Panc1 (cell line): ENCODE results near the gene BTN2A1. TPM values are rescaled to one million over a fixed set of nuclear protein-coding genes. Genes with fewer than 3 reads are reported as not detected.
A peak's percentile ranks its signal among the peaks of the same experiment; 100 is the strongest.

Experiments
- ATAC-seq: fragments of 200-7000 bp; cut with Tn5 transposase; 2 replicates; pipeline ENCODE4 v1.9.1; 2020; ENCODE audit warnings: mild to moderate bottlenecking, moderate library complexity
- BruUV-seq: library from RNA; stranded (reverse); fragments of 400-500 nt; replicated peaks from 2 replicates; lab custom pipeline; 2021; lab: Mats Ljungman, UMichigan
- CTCF ChIA-PET: fragments of 300-600 bp; sonication (Branson Sonifier 250); formaldehyde crosslinking; loops from one replicate; lab custom pipeline; 2022; ENCODE audit warnings: antibody characterized with exemption; lab: Charles Lee
- POLR2A ChIA-PET: fragments of 300-600 bp; sonication (Branson Sonifier 250); formaldehyde crosslinking; loops from one replicate; lab custom pipeline; 2022; ENCODE audit warnings: antibody characterized with exemption; lab: Charles Lee
- DNase-seq: peaks from one replicate; pipeline ENCODE4 v3.0.0-alpha.2; 2010; ENCODE audit warnings: low read depth, low spot score
- H3K27ac ChIP-seq: 2 replicates; pipeline ENCODE4 v1.5.1; 2011; ENCODE audit warnings: mild to moderate bottlenecking, low read length, inconsistent platforms
- H3K27me3 ChIP-seq: fragments of 200-500 bp; sonication (Bioruptor generic); 2 replicates; pipeline ENCODE4 v1.6.0; 2014; ENCODE audit warnings: low read length, inconsistent platforms; ENCODE audit not compliant: control insufficient read depth, insufficient read depth
- H3K36me3 ChIP-seq: fragments of 200-500 bp; sonication (Bioruptor generic); 2 replicates; pipeline ENCODE4 v1.5.1; 2014; ENCODE audit warnings: inconsistent platforms, mild to moderate bottlenecking, low read length, moderate library complexity; ENCODE audit not compliant: control insufficient read depth, insufficient read depth
- H3K4me1 ChIP-seq: 2 replicates; pipeline ENCODE4 v1.5.1; 2011; ENCODE audit warnings: inconsistent platforms, mild to moderate bottlenecking, low read length, moderate library complexity; ENCODE audit not compliant: control insufficient read depth, insufficient read depth
- H3K4me3 ChIP-seq, 2 experiments: 2 replicates each; pipeline ENCODE4 v1.5.1; 2011 to 2012; ENCODE audit warnings: low read depth in 2 of 2, low read length in 2 of 2, mild to moderate bottlenecking in 2 of 2, inconsistent platforms in 1 of 2, moderate library complexity in 1 of 2
- H3K9me3 ChIP-seq: fragments of 200-500 bp; sonication (Bioruptor generic); 2 replicates; pipeline ENCODE4 v1.5.1; 2014; ENCODE audit warnings: low read depth, mild to moderate bottlenecking, inconsistent platforms, low read length, moderate library complexity; ENCODE audit not compliant: control insufficient read depth, insufficient read depth
- POLR2AphosphoS5 ChIP-seq: IDR thresholded peaks from 2 replicates; pipeline ENCODE4 v1.6.1; 2012; ENCODE audit warnings: mild to moderate bottlenecking, low read depth, low read length, moderate library complexity
- SIN3A ChIP-seq: IDR thresholded peaks from 2 replicates; pipeline ENCODE4 v1.6.1; 2012; ENCODE audit warnings: low read depth, mild to moderate bottlenecking, low read length, moderate library complexity, borderline replicate concordance; ENCODE audit not compliant: insufficient read depth
- TCF7L2 ChIP-seq: IDR thresholded peaks from 2 replicates; pipeline ENCODE4 v1.6.1; 2011; ENCODE audit warnings: mild to moderate bottlenecking, low read depth, low read length, inconsistent platforms
- in situ Hi-C: cut with HindIII; loops from 2 replicates; pipeline ENCODE4 v1.10.0; 2016; ENCODE audit warnings: low sequenced_read_pairs, low pct_unique_long_range_greater_than_20kb
- intact Hi-C: fragments of 100-400 bp; cut with micrococcal nuclease; formaldehyde crosslinking; loops from one replicate; pipeline ENCODE4 v1.10.0; 2022; ENCODE audit not compliant: unreplicated experiment
- total RNA-seq: library from RNA; stranded (reverse); gene quantifications from one replicate; pipeline ENCODE4 v1.2.1, GENCODE V29; 2021; ENCODE audit not compliant: unreplicated experiment
- TF ChIP-seq, protein P1 (sequence below), 2 experiments: IDR thresholded peaks; 2 replicates each; pipeline ENCODE4 v1.6.1; 2011 to 2012; ENCODE audit warnings: low read depth in 2 of 2, control low read depth in 1 of 2, low read length in 1 of 2, mild to moderate bottlenecking in 1 of 2, moderate library complexity in 1 of 2; ENCODE audit not compliant: insufficient read depth in 1 of 2
- TF ChIP-seq, protein P2 (sequence below): fragments of 450-650 bp; IDR thresholded peaks from 2 replicates; pipeline ENCODE4 v1.5.1; 2017; ENCODE audit warnings: mild to moderate bottlenecking

The BTN2A1 gene
- total RNA-seq, 1 experiment from 2014 or later: 23.0 TPM

DNA sequence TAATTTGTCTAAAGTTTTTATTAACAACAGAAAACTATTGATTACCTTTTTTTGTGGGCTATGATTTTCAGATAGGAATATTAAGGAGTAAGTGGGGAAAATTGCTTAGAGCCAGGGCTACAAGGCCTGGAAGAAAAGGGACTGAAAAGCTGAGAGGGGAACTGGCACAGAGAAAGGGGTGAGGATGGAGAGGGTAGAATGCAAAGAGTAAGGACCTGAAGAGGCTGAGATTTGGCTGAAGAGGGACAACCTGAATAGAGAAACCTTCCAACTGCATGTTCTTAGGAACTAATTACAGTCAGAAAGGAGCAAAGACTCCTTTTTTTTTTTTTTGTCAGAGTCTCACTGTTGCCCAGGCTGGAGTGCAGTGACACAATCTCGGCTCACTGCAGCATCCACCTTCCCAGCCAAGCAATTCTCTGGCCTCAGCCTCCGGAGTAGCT, 16.7 kb downstream of the BTN2A1 start:
- TF ChIP-seq SIN3A (no peak), TCF7L2 (no peak), POLR2AphosphoS5 (no peak)
- TF ChIP-seq, protein P1, sequence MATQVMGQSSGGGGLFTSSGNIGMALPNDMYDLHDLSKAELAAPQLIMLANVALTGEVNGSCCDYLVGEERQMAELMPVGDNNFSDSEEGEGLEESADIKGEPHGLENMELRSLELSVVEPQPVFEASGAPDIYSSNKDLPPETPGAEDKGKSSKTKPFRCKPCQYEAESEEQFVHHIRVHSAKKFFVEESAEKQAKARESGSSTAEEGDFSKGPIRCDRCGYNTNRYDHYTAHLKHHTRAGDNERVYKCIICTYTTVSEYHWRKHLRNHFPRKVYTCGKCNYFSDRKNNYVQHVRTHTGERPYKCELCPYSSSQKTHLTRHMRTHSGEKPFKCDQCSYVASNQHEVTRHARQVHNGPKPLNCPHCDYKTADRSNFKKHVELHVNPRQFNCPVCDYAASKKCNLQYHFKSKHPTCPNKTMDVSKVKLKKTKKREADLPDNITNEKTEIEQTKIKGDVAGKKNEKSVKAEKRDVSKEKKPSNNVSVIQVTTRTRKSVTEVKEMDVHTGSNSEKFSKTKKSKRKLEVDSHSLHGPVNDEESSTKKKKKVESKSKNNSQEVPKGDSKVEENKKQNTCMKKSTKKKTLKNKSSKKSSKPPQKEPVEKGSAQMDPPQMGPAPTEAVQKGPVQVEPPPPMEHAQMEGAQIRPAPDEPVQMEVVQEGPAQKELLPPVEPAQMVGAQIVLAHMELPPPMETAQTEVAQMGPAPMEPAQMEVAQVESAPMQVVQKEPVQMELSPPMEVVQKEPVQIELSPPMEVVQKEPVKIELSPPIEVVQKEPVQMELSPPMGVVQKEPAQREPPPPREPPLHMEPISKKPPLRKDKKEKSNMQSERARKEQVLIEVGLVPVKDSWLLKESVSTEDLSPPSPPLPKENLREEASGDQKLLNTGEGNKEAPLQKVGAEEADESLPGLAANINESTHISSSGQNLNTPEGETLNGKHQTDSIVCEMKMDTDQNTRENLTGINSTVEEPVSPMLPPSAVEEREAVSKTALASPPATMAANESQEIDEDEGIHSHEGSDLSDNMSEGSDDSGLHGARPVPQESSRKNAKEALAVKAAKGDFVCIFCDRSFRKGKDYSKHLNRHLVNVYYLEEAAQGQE (IDR thresholded peaks at IDR 0.05; ENCODE audit: insufficient read depth in 1 of 2, low read depth in 2 of 2, low read length in 1 of 2): no peak
- TF ChIP-seq, protein P2, sequence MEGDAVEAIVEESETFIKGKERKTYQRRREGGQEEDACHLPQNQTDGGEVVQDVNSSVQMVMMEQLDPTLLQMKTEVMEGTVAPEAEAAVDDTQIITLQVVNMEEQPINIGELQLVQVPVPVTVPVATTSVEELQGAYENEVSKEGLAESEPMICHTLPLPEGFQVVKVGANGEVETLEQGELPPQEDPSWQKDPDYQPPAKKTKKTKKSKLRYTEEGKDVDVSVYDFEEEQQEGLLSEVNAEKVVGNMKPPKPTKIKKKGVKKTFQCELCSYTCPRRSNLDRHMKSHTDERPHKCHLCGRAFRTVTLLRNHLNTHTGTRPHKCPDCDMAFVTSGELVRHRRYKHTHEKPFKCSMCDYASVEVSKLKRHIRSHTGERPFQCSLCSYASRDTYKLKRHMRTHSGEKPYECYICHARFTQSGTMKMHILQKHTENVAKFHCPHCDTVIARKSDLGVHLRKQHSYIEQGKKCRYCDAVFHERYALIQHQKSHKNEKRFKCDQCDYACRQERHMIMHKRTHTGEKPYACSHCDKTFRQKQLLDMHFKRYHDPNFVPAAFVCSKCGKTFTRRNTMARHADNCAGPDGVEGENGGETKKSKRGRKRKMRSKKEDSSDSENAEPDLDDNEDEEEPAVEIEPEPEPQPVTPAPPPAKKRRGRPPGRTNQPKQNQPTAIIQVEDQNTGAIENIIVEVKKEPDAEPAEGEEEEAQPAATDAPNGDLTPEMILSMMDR: no peak
- no peak for DNase-seq
- H3K36me3 ChIP-seq: no peaks in the 10 kb centered on the region
- CTCF ChIA-PET: interaction anchor here (0.7 kb wide), 1 partner anchor 31 kb away, joined by 3 read pairs; no protein-coding TSS in a partner anchor
- H3K4me1 ChIP-seq: peaks cover 16% of the 10 kb centered on the region; the same call in 1 of the 2 replicates
- no peak for ATAC-seq
- no TSS peak for BruUV-seq
- peaks cover 3% of the 10 kb centered on the region; the same call in 1 of the 2 replicates for H3K9me3 ChIP-seq
- in situ Hi-C loops (no loop called here), intact Hi-C loops (no loop called here)
- H3K27ac ChIP-seq: peak overlapping the region; percentile 75
- no peaks in the 10 kb centered on the region for H3K27me3 ChIP-seq
- peak overlapping the region; percentile 48 to 52 for H3K4me3 ChIP-seq
- POLR2A ChIA-PET: interaction anchor here (0.5 to 0.9 kb wide), 2 partner anchors 11 to 214 kb away, joined by 3 read pairs; no protein-coding TSS in a partner anchor

DNA sequence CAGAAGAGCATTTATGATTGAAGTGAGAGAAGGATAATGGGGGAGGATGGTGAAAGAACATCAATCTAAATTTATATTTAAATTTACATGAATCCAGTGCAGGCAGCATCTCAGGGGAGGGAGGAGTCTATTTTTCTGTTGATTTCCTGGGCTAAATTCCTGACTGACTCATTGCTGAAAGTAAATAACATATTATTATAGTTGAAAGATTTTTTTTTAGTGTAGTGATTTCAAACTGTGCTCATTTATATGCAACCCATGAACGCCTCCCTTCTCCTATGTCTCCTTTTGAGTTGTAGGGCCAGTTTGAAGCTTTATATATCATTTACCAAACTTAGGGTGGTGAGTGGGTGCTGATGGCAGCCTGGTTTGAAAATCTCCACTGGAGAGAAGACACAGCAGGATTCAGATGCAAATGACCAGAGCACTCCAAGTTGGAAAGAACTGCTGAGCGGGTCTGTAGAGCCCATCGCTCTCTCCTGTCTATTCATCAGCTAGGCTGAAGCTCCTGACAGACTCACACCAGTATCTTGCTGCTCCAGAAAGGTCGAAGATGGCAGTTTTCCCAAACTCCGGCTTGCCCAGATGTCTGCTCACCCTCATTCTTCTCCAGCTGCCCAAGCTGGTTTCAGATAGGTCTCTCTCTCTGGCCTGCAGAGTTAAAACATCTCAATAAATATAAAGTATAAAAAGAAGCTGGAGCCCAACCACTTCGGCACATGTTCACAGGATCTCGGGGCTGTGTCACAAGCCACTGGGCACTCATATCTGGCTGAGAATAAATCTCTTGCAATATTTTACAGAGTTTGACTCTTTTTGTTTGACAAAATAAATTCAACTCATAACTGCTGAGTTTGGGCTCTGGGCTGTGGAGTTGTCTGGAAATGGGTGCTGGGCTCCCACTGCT, 18.3 kb downstream of the BTN2A1 start:
- H3K27me3 ChIP-seq: no peaks in the 10 kb centered on the region
- POLR2A ChIA-PET: interaction anchor here (0.7 kb wide), 1 partner anchor 542 kb away, joined by 3 read pairs; no protein-coding TSS in a partner anchor
- no TSS peak for BruUV-seq
- H3K27ac ChIP-seq: no peak overlapping the region
- H3K36me3 ChIP-seq: no peaks in the 10 kb centered on the region
- no peak overlapping the region for H3K4me3 ChIP-seq
- CTCF ChIA-PET: no interaction called here
- TF ChIP-seq SIN3A (no peak), TCF7L2 (no peak), POLR2AphosphoS5 (no peak)
- no peak for DNase-seq
- in situ Hi-C loops (no loop called here), intact Hi-C loops (no loop called here)
- peaks cover 16% of the 10 kb centered on the region; the same call in 1 of the 2 replicates for H3K4me1 ChIP-seq
- ATAC-seq: no peak
- H3K9me3 ChIP-seq: peaks cover 3% of the 10 kb centered on the region; the same call in 1 of the 2 replicates
